Medulla oblongata (tissue), 1 donor: ENCODE measurements around the gene TMEM8B.

ENCODE experiments used
- DNase-seq: peaks from one replicate; pipeline ENCODE4 v3.0.0-alpha.2; 2015; ENCODE audit errors: extremely low spot score

TMEM8B gene, protein sequence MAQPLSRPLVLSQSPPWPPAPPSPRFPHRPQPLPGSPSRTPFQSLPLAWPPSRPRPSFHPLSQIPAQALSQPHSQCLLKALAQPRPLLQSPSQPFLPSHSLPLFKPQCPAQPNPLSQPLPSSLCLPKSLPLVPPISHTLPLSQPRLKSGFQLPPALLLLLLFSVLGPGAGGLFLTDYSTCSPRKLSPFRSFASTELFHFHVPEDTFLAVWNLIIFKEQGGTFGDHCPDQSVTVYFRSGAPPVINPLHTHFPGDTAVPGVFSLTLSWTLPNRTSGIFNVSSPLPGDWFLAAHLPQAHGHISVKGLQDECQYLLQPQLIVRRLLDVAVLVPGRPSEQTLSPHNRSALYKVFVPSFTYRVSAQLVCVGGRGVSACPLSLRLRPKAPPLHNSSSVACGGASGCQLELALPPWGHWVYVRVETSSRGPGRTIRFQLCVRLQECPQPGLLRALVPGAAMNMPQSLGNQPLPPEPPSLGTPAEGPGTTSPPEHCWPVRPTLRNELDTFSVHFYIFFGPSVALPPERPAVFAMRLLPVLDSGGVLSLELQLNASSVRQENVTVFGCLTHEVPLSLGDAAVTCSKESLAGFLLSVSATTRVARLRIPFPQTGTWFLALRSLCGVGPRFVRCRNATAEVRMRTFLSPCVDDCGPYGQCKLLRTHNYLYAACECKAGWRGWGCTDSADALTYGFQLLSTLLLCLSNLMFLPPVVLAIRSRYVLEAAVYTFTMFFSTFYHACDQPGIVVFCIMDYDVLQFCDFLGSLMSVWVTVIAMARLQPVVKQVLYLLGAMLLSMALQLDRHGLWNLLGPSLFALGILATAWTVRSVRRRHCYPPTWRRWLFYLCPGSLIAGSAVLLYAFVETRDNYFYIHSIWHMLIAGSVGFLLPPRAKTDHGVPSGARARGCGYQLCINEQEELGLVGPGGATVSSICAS

GRCh38 chr9:35829084-35829763 lies at the start of gene TMEM8B:
Gene TMEM8B (plus strand): TSS chr9:35829228. CDS start chr9:35829448, 220 bp downstream.
- DNase-seq: peak; percentile 97

DNA sequence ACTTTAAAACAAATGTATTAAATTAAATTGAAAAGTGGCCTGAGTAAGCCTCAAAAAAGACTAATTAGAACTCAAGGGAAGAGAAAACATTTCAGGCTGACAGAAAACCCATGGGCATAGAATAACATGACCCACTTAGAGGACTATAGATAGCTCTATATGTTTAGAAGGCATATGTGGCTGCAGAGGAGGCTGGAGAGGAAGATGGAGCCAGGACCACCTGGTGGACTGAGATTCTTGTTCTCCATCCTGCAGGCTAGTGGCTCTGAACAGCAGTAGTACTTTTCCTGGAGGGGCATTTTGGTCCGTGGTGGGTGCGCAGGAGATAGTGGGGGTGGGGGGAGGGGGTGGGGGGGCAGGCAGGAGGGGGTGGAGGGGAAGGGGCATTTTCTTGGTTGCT lies 48.0 kb upstream of the TMEM8B start:
- no peak for DNase-seq

DNA sequence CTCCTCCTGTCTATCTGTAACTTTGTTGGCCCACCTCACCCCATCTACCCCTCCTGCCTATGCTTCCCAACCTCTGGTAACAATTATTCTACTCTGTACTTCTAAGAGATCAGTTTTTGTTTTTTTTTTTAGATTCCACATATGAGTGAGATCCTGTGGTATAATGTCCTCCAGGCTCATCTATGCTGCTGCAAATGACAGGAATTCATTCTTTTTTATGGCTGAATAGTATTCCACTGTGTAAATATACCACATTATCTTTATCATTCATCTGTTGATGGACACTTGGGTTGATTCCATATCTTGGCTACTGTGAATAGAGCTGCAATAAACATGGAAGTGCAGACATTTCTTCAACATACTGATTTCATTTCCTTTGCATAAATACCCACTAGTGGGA lies 45.6 kb upstream of the TMEM8B start:
- no peak for DNase-seq

- no peak for DNase-seq
Measured at GRCh38 chr9:35789541-35789940, 39.5 kb upstream of the TMEM8B start.

DNA sequence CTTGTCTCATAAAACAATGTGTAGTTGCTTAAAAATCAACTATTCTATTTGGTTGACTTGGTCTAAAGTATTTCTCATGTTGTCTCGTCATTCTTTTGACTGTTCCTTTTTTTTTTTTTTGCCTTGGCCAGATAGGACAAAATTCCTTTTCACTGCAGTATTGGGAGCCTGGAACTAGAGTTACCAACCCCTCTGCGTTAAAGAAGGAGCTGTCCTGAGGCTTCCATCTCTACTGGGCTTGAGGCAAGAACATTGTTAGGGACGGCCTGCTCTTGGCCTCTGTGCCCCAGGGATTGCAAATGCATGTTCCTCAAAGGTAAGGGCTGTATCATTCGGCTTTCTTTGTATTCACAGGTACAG lies 39.0 kb upstream of the TMEM8B start:
- no peak for DNase-seq

DNA sequence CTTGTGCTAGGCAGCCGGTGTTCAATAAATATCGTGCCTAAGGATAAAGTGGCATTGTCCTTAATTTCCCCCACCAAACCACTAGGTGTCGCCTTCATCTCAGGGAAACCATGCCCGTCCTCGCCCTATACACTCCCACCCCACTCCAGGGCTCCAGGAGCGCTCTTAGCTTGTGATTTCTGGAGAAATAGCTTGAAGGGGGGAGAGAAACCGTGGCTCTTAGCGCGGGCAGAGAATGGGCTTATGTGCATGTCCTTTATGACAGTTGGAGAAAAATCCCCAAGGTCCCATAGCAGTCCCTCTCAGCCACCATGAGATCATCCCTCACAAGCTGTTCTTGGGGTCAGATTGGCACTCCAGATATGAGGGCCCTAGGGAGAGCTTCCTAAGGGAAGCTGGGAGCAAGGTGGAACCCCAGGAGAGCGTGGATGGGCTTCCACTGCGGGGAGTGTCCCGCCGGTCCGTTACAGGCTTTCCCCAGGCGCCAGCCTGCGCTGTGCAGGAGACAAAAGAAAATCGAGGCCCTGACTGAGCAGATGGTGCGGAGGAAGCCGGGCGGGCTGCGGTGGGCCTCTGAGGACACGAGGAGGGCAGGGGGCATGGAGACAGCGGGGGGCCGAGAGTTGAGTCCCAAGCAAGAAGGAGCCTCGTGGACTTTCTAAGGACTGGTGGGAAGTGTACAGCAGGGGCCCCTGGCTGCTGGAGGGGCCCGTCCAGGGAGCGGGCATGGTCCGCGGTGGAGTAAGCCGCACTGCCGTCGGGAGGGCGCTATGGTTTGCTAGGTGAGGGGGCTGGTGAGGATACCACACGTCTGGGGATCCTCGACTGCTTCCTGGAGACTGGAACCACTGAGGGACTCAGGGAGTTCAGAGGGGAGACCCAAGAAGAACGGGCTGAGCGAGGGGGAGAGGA lies 38.4 kb upstream of the TMEM8B start:
- peak; percentile 88 for DNase-seq

DNA sequence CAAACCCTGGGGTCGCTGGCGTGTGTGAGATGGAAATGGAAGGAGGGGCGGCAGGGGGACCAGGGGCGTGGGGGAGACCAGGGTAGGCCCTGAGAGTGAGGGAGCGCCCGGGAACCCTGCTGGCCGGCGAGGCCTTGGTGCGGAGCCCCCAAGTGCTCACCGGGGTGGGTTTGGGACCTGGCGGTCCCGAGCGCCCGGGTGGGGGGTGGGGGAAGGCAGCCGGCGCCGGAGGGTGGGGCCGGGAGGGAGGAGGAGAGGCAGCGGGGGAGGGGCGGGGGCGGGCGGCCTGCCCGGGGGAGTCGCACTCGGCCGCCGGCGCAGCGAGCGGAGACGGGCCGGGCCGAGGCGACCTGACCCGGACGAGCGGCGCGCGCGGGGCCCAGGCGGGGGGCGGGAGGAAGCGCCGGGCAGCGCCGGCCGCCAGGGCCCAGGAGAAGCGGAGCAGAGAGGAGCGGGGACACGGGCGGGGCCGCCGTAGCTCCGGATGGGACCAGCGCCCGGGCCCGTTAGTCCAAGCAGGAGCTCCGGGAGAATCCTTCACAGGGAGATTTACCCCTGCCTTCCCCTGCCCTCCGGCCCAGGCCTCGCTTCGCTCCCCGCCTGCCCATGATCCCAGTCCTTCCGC lies 37.6 kb upstream of the TMEM8B start, which contains the start of gene NPR2:
Gene NPR2 (plus strand): TSS at position 295 of the 625 bp plus-strand sequence. CDS start 818 bp downstream, outside the sequence.
- no peak for DNase-seq

- DNase-seq: no peak
Measured at GRCh38 chr9:35792024-35792813, 36.8 kb upstream of the TMEM8B start.

DNA sequence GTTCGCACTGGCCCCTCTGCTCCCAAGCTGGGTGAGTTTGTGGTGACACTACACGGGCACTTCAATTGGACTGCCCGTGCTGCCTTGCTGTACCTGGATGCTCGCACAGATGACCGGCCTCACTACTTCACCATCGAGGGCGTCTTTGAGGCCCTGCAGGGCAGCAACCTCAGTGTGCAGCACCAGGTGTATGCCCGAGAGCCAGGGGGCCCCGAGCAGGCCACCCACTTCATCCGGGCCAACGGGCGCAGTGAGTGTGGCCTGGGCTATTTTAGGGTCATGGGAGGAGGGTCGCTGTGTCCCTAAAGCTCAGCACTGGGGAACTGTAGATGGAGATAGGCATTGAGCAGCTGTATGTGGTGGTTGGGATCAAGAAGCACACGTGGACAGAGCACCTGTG lies 36.2 kb upstream of the TMEM8B start:
- no peak for DNase-seq

DNA sequence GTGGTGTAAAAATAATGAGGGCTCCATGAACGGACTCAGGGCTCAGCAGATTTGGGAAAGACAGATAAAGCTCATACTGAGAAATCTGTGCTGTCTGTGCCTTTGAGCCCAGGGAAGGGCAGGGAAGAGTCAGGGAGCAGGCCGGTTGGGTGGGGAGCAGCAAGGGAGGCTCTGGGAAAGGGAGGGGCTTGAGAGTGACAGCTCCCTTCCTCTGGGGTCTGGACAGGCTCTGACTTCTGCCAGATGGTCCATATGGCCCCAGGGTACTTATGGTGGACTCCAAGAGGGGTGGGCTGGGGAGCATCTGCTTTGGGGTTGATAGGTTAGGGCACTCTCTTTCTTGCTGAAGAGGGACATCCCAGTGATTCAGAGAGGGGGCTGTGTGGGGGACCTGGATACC lies 35.6 kb upstream of the TMEM8B start:
- DNase-seq: no peak

DNA sequence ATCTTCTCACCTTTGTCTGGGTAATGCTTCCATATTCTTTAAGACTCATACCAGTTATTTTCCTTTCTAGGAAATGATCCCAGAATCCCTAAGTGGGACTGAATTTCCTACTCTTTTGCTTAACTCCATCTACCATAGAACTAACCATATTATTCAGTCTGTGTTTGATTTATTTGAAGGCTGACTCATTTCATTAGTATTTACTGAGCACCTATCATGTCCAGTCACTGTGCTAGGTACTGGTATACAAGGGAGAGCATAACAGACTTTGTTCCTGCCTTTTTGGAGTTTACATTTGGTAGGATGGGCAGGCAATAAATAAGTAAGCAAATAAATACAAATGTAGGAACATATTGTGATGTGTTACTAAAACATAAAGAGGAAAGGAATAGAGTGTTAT lies 33.3 kb upstream of the TMEM8B start:
- DNase-seq: no peak

DNA sequence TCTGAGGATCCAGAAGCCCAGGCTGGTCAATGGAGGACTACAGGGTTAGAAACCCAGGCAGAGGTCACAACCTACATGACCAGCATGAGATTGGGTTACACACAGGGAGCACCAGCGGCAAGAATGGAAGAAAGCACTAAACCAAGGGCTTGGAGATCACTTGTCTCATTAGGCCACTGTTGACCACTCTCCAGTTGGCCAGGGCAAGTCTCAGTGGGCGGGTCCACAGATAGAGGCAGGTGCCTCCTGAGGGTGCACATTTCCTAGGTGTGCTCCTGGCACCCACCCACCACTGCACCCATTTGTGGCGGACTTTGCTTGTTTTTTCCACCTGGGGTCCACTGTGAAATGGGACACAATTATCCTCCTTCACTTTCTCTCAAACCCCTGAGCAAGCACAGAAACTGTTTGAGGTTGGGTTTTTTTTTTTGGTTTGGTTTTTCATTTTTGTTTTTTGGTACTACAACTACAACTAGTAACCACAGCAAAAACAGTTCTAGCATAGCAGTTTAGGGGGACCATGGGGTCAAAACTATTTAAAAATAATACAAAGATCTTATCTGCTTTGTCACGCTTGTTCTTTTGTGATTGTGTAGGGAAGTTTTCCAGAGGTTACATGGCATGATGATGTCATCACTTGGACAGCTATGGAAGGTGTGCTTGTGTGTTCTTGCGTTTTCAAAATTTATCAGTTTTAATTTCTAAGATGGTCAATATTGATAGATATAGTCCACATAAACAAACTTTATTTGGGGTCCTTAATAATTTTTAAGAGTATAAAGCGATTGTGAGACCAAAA lies 31.5 kb upstream of the TMEM8B start:
- no peak for DNase-seq

DNA sequence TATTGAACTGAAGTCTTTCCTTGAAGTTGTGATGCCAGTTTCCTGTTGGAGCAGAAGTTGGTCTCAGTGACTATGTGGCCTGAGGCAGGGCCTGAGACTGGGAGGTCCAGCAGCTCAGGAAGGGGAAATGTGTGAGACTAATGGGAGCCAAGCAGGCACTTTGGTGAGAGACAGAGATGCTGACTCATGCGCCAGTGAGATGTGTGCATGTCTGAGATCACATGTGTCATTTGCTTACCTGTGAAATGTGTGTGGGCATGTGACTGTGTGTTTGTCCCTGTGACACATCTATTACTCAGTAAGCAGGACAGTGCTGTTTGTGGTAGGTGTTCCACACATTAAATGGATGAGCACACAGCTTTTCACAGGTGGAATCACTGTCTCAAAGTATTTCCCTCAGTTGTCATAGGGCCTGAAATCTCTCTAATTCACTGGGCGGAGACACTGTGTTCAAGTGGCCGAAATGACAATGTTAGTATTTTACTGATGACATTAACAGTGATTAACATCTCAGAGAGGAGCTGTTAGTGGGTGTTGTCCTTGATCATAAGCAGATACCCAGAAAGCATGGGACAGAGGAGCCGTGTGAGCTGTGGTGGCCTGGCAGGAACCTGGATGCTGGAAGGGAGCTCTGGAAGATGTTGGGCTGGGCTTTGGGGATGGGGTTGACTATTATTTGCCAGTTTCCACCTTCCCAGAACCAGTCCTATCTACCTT lies 30.2 kb upstream of the TMEM8B start:
- DNase-seq: no peak

GRCh38 chr9:35800530-35800929 lies 28.5 kb upstream of the TMEM8B start:
- DNase-seq: no peak

- DNase-seq: no peak
Measured at GRCh38 chr9:35801328-35802128, 27.5 kb upstream of the TMEM8B start.

DNA sequence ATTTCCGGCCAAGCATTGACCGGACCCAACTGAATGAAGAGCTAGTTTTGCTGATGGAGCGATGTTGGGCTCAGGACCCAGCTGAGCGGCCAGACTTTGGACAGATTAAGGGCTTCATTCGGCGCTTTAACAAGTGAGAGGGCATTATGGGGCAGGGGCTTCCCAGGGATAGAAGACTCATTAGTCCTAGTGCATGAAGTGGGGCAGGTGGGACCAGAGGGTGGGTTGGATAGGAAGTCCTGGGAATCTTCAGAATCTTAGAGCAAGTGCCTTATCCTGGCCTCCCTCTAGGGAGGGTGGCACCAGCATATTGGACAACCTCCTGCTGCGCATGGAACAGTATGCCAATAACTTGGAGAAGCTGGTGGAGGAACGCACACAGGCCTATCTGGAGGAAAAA lies 22.9 kb upstream of the TMEM8B start:
- DNase-seq: no peak

GRCh38 chr9:35808433-35808832 lies 20.6 kb upstream of the TMEM8B start:
- no peak for DNase-seq
